CD4-positive, alpha-beta T cell treated with Interleukin-1 beta for 1 hour (primary cell): ENCODE results near the gene SMIM22.

Experiments used
- DNase-seq, 2 donors: peaks; one replicate each; pipeline ENCODE4 v3.0.0-alpha.2; 2020 to 2022

Gene SMIM22

DNA sequence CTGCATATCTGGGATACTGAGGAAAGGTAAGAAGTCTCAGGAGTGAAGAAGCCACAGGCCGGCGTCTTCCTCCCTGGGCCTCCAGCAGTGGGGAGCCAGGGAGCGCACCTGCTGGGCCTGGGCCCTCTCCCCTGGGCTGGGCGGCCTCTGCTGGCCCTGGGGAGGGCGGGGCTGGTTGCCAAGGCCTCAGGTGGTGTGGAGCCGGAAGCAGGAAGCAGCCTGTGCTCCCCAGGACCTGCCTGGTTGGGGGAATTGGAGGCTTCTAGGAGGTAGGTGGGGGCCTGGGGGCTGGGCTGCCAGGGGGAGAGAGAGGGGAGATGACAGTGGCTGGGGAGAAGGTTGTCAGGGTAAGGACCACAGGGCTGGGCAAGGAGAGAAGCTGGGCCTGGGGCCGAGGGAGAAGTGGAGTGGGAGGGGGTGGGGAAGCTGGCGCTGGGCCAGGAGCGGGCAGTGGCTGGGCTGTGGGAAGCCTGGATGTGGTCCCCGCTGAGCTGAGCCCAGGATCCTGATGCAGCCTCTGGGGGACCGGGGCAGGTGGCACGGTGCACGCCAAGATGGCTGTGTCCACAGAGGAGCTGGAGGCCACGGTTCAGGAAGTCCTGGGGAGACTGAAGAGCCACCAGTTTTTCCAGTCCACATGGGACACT lies at the start of gene SMIM22:
TSS of gene SMIM22 (plus strand) at position 189 of the 647 bp plus-strand sequence. CDS start at position 555, 366 bp downstream.
- no peak for DNase-seq

DNA sequence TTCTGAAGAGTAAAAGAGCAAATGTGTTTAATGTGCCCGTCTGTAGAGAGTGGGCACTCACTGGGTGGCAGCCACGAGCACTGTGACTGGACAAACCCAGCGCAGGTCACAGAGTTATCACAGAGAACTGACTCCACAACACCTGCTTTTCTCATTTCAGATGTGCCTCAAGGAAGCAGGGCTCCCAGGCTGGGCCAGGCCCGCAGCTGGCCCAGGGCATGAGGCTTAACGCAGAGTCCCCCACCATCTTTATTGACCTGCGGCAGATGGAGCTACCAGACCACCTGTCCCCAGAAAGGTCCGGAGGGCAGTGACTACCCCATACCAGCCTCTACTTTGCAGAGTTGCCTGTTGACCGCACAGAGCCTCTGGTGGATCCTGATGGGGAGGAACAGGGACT lies 49.0 kb upstream of the SMIM22 start:
- DNase-seq, result no peak

- no peak for DNase-seq
Observed at GRCh38 chr16:4746991-4747574, 48.1 kb upstream of the SMIM22 start.

GRCh38 chr16:4747906-4748681 lies 47.1 kb upstream of the SMIM22 start:
- DNase-seq, result no peak

DNA sequence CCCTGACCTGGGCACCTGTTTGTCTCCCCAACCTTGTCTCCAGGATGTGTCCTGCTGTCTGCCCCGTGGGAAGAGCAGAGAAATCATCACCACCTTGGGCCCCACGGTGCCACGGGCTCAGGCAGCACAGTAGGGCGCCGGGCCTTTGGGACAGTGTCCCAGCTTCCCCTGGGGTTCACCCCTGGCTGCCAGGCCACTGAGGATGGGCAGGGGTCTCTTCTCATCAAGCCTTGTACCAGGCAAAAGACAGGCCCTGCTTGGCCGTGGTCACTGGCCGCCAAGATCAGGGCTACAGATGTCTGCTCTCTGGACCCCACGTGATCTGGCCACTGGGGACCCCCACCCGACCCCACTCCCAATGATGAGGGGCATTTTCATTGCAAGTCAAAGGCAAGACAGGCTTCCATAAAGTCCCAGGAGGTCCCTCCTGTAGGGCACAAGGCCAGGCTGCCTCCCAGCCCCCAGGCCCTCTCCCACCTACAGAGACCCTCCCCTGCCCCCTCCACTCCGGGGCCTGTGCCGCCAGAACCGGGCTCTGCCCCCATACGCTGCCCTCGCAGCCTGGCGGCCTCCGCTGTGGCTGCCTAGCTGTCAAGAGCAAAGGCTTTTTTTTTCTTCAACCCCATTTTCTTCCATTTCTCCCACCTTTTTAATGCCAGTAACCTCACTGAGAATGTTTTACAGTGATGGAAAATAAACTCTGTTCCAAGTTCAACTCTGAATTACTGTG lies 46.3 kb upstream of the SMIM22 start:
- DNase-seq, result no peak

DNA sequence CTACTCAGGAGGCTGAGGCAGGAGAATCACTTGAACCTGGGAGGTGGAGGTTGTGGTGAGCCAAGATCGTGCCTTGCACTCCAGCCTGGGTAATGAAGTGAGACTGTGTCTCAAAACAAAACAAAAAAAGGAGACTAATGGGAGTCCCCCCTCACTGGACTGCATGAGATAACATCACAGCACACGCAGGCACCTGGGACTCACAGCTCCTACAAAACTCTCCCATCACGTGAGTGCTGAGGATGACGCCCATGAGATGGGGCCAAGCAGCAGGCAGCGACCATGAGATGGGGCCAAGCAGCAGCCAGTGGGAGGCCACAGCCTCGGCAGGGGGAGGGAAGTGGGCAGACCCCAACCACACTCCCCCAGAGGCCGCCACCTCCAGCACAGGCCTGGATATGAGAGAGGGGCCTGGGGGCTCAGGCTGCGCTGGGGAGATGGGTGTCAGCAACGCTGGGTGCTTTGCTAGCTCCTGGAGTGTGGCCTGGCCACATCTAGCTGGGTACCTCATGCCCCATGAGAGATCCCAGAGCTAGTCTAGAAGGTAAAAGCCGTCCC lies 45.4 kb upstream of the SMIM22 start:
- no peak for DNase-seq

DNA sequence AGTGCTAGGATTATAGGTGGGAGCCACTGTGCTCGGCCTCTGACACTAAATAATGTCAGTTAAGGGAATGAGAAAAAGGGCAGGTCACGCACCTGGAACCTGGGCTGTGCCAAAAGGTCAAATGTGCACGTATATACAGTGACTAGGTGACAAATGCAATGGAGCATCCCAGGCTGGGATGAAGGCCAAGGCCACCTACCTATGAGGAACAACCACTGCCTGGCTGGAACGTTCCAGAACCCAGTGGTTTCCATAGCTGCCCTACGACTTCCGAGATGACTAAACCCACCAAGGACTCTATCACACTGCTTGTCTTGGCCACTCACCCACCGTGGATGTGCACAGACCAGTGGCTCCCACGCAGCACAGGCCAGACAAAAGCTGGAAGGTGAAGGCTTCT lies 44.3 kb upstream of the SMIM22 start:
- DNase-seq, result no peak

GRCh38 chr16:4752351-4753100 lies 42.6 kb upstream of the SMIM22 start:
- DNase-seq, result no peak

- DNase-seq, result no peak
Observed at GRCh38 chr16:4753227-4753626, 41.9 kb upstream of the SMIM22 start.

DNA sequence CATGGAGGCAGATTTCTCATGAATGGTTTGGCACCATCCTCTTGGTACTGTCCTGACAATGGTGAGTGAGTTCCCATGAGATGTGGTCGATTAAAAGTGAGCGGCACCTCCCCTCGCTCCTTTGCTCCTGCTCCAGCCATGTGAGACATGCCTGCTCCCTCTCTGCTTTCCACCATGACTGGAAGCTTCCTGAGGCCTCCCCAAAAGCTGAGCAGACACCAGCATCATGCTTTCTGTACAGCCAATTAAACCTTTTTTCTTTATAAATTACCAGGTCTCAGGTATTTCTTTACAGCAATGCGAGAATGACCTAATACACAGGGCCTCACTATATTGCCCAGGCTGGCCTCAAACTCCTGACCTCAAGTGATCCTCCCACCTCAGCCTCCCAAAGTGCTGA lies 40.3 kb upstream of the SMIM22 start:
- no peak for DNase-seq

GRCh38 chr16:4755687-4756086 lies 39.5 kb upstream of the SMIM22 start:
- DNase-seq, result no peak

DNA sequence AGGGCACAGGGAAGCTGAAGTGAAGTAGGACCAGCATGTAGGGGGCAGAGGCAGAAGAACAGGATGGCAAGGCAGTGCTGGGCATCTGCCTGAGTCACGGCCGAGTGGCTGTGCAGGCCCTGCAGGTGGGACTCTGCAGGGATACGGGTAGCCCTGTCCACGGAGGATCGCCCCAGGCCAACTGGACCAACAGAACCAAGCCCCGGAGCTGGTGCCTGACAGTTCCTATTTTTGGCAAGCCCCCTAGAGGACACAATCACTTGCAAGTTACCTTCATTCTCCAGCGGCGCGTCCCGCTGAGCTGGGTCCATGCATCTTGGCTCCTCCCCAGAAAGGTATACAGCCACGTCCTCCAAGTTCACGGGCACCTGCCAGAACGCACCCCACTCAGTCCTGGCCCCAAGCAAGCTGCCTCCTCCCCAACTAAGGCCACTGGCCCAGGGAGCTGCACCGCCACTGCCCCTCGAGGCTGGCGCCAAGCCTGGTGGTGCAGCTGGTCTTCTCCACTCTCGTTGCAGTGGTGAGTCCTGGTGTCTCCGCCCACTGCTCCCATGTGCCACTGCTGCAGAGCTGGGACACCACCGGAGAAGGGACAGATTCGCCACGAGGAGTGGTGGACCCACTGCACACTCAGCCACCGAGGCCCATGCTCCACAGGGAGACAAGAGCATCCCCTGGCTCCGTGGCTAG lies 34.8 kb upstream of the SMIM22 start:
- DNase-seq, result no peak

GRCh38 chr16:4762205-4762604 lies 33.0 kb upstream of the SMIM22 start:
- DNase-seq, result no peak

GRCh38 chr16:4763791-4764190 lies 31.4 kb upstream of the SMIM22 start:
- DNase-seq, result no peak

DNA sequence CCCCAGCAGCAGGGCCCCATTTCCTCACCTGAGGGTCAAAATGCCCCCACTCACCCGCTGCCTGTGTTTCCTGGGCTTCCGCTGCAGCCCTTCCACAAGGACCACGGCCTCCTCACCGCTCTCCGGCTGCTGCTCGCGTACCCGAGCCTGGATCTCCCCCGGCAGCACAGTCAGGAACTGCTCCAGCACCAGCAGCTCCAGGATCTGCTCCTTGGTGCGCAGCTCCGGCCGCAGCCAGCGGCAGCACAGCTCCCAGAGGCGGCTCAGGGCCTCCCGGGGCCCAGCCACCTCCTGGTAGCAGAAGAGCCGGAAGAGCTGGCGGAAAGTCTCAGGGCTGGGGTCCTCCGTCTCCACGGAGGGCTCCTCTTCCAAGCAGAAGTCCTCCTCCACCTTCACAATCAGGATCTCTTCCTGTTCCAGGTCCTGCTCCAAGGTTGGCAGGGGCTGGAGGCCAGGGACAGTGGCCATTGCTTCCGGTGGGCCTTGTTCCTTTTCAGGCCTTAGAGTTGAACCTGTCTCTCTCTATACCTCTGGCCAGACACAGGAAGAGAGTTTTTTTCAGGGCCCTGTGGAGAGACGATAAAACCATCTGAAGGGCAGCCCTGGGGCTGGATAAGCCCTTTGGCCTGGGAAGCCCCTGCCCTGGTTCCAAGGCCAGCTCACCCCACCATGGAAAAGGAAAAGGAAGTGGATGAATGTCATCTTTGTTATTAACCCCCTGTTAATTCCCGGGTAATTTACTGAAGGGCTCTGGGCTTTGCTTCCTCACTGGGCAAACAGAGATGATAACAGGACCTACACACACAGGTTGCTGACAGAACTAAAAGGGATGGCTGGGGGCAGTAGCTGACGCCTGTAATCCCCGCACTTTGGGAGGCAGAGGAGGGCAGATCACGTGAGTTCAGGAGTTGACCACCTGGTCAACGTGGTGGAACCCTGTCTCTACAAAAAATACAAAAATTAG lies 29.4 kb upstream of the SMIM22 start:
- no peak for DNase-seq

- DNase-seq, result peak; percentile 95 to 97
Observed at GRCh38 chr16:4766875-4767628, 28.1 kb upstream of the SMIM22 start, which contains the start of gene ZNF500. ZNF500 (minus strand) TSS chr16:4767162; CDS start chr16:4765978, 1,184 bp downstream.

DNA sequence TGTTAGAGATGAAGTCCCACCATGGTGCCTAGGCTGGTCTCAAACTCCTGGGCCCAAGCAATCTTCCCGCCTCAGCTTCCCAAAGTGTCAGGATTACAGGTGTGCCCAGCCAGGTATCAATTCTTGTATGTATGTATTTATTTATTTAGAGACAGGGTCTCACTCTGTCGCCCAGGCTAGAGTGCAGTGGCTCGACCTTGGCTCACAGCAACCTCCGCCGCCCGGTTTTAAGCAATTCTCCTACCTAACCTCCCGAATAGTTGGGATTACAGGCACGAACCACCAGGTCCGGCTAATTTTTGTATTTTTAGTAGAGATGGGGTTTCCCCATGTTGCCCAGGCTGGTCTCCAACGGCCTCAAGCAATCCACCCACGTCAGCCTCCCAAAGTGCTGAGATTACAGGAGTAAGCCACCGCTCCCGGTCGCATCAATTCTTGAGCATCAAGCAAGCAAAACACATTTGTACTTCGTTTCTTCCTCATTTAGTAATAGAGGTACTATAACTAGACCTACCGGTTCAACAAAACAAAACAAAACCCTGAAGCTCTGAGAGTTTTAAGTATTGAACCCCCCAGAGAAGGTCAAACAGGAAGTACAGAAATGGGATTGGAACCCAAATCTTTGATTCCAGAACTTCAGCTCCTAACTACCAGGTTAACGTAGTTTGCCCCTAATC lies 27.2 kb upstream of the SMIM22 start:
- DNase-seq, result peak in 1 of 2 donors; percentile 12

DNA sequence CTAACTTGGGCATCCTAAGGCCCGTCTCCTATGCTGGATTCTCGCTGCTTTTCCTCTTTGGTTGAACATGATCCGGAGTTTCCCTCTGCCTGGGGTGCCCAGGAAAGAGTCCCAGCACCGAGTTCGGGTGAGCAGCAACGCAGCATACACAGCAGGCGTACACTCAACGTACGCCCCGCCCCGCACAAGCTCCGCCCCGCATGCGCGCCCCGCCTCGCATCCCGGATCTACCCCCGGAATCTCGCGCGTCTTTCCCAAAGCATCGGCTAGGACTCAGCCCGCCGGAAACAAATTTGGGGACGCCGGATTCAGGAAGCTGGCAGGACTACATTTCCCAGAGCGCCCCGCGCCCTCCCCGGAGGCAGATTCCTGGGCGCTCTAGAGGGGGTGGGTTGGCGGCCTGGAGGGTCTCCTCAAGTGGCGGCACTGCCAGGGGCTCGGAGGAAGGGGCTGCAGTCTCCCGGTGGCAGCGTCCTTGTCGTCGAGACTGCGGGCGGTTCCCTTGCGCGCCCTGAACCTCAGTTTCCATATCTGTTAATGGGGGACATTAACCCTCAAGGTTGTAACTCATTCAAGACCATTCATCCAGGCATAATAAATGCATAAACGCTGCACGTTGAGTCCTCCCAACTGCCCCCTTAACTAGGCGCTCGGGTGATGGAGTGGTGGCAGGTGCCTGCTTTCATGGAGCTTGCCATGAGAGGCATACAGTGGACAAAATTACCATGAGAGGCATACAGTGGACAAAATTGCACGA lies 26.4 kb upstream of the SMIM22 start:
- DNase-seq, result peak; percentile 87 to 89
